Ovary (tissue), 9 donors: Measurements from ENCODE around the gene LRRTM4. TPM values are rescaled to one million over a fixed set of nuclear protein-coding genes. Genes with fewer than 3 reads are reported as not detected.

Source experiments
- DNase-seq, 5 donors: peaks; one replicate each; pipeline ENCODE4 v3.0.0-alpha.2; 2019 to 2020
- H3K27ac ChIP-seq, 2 donors: fragments of 200-600 bp; one replicate each; pipeline versions ENCODE4 v1.5.1 to v1.8.0; 2019 to 2022
- H3K27me3 ChIP-seq: fragments of 200-600 bp; one replicate; pipeline ENCODE4 v1.8.0; 2022
- H3K36me3 ChIP-seq: fragments of 200-600 bp; sonication (generic); one replicate; pipeline ENCODE4 v1.5.1; 2019
- H3K4me1 ChIP-seq: one replicate; pipeline ENCODE4 v1.8.1; 2013; ENCODE audit warnings: mild to moderate bottlenecking, moderate library complexity; ENCODE audit not compliant: insufficient read depth
- H3K4me3 ChIP-seq: fragments of 200-600 bp; sonication (generic); one replicate; pipeline ENCODE4 v1.5.1; 2017
- H3K9me3 ChIP-seq, 2 donors: fragments of 200-600 bp in 1 of 2; sonication (generic) in 1 of 2; one replicate each; pipeline versions ENCODE4 v1.5.1 to v1.8.1; 2013 to 2019; ENCODE audit warnings: mild to moderate bottlenecking in 1 of 2, moderate library complexity in 1 of 2
- CTCF ChIP-seq, 3 donors: fragments of 450-650 bp in 2 of 3; fragments of 200-600 bp in 1 of 3; IDR thresholded peaks; one replicate each; pipeline versions ENCODE4 v1.5.1 to v1.8.0; 2016 to 2022; ENCODE audit warnings: antibody characterized with exemption in 3 of 3, mild to moderate bottlenecking in 1 of 3
- EP300 ChIP-seq: sonication (generic); formaldehyde crosslinking; IDR thresholded peaks from one replicate; pipeline ENCODE4 v1.6.1; 2017; ENCODE audit warnings: antibody characterized with exemption
- POLR2A ChIP-seq: fragments of 450-650 bp; IDR thresholded peaks from one replicate; pipeline ENCODE4 v1.6.1; 2017; ENCODE audit warnings: antibody characterized with exemption, mild to moderate bottlenecking, moderate library complexity
- WGBS, 3 donors: extraction: QIAGEN DNeasy Blood & Tissue Kit in 1 of 3; methylation state at CpG; one replicate each; pipeline versions ENCODE4 v1.1.5 to v1.1.7; 2013 to 2017; 5-methylcytosine and 5-hydroxymethylcytosine counted together
- intact Hi-C, 4 donors: fragments of 100-400 bp; cut with DNase I; formaldehyde crosslinking; loops; one replicate each; pipeline versions ENCODE4 v1.11.0 to v1.15.1; 2022 to 2023
- polyA plus RNA-seq, 2 donors: library from polyadenylated mRNA; stranded (reverse); fragments of 200-250 nt in 1 of 2; fragments of 350-450 nt in 1 of 2; fragmentation: Illumina TruSeq in 1 of 2; extraction: RNeasy Lipid Tissue Mini Kit (QIAGEN cat#74804) in 1 of 2; gene quantifications; one replicate each; pipeline ENCODE4 v1.2.3, GENCODE V29; 2013 to 2014
- total RNA-seq, 7 donors: library from RNA; depleted of rRNA in 2 of 7; stranded (reverse); fragments of >200 nt in 2 of 7; fragmentation: NEBNext Ultra II Directional in 3 of 7; extraction: Animal tissue kit (Norgen Biotek cat#: 25700) in 3 of 7; gene quantifications; one replicate each; pipeline versions ENCODE4 v1.1.0 to v1.2.4, GENCODE V29; 2016 to 2023
- donor health status: DM: no; HTN: no; CAD: no; lungs with moderate emphysema.
- donor health status: DM: no; HTN: no; CAD: no.
- donor health status: Bipolar disorder and iron deficiency.
- donor health status: DM: yes; HTN: yes; CAD: no.
- donor health status: DM: no; HTN: no; CAD: no.
- donor health status: DM: yes; HTN: yes; CAD: no.

The LRRTM4 gene
- total and polyA plus RNA-seq, 9 donors: 0.01 to 2.2 (median 0.71) TPM; not detected in 2

GRCh38 chr2:77296791-77297190 lies 225.4 kb downstream of the LRRTM4 start:
- Histone ChIP-seq H3K27me3 (no peaks in the 10 kb centered on the region), H3K27ac (no peak overlapping the region), H3K9me3 (no peaks in the 10 kb centered on the region), H3K4me3 (no peak overlapping the region), H3K36me3 (no peaks in the 10 kb centered on the region), H3K4me1 (no peaks in the 10 kb centered on the region)
- WGBS, 3 donors: 82 to 85% (median 85%) methylated on average over 5 of the region's 5 CpGs
- TF ChIP-seq POLR2A: no peak
- TF ChIP-seq CTCF (IDR thresholded peaks at IDR 0.05): no peak
- TF ChIP-seq EP300: no peak
- intact Hi-C loops: no loop called here
- DNase-seq: no peak

- 48 to 59% (median 58%) methylated on average over 2 of the region's 2 CpGs for WGBS, 3 donors
- Histone ChIP-seq H3K4me3 (no peak overlapping the region), H3K9me3 (no peaks in the 10 kb centered on the region), H3K27me3 (no peaks in the 10 kb centered on the region), H3K36me3 (no peaks in the 10 kb centered on the region), H3K4me1 (no peaks in the 10 kb centered on the region), H3K27ac (no peak overlapping the region)
- TF ChIP-seq CTCF (IDR thresholded peaks at IDR 0.05): no peak
- no peak for TF ChIP-seq POLR2A
- no peak for TF ChIP-seq EP300
- DNase-seq: no peak
- intact Hi-C loops: no loop called here
These were observed 227.7 kb downstream of the LRRTM4 start for GRCh38 chr2:77294474-77294873.

GRCh38 chr2:77284353-77284752 lies 237.8 kb downstream of the LRRTM4 start:
- H3K4me1 ChIP-seq: no peaks in the 10 kb centered on the region
- no peak overlapping the region for H3K4me3 ChIP-seq
- no peaks in the 10 kb centered on the region for H3K27me3 ChIP-seq
- H3K36me3 ChIP-seq: no peaks in the 10 kb centered on the region
- no peak for DNase-seq
- no peak for TF ChIP-seq CTCF (IDR thresholded peaks at IDR 0.05)
- TF ChIP-seq EP300: no peak
- no peak for TF ChIP-seq POLR2A
- no peak overlapping the region for H3K27ac ChIP-seq
- no peaks in the 10 kb centered on the region for H3K9me3 ChIP-seq
- 30 to 58% (median 39%) methylated on average over 1 of the region's 1 CpG for WGBS, 3 donors
- intact Hi-C loops: no loop called here

GRCh38 chr2:77271262-77271661 lies 250.9 kb downstream of the LRRTM4 start:
- intact Hi-C loops: no loop called here
- TF ChIP-seq EP300 (no peak), CTCF (IDR thresholded peaks at IDR 0.05) (no peak), POLR2A (no peak)
- no peaks in the 10 kb centered on the region for H3K27me3 ChIP-seq
- H3K36me3 ChIP-seq: no peaks in the 10 kb centered on the region
- no peak for DNase-seq
- 92 to 97% (median 95%) methylated on average over 5 of the region's 5 CpGs for WGBS, 3 donors
- H3K27ac ChIP-seq: no peak overlapping the region
- no peaks in the 10 kb centered on the region for H3K4me1 ChIP-seq
- H3K9me3 ChIP-seq: no peaks in the 10 kb centered on the region
- H3K4me3 ChIP-seq: no peak overlapping the region

- Histone ChIP-seq H3K27me3 (no peaks in the 10 kb centered on the region), H3K36me3 (no peaks in the 10 kb centered on the region), H3K9me3 (no peaks in the 10 kb centered on the region), H3K4me3 (no peak overlapping the region), H3K27ac (no peak overlapping the region), H3K4me1 (no peaks in the 10 kb centered on the region)
- 85 to 90% (median 89%) methylated on average over 3 of the region's 3 CpGs for WGBS, 3 donors
- DNase-seq: no peak
- intact Hi-C loops: no loop called here
- TF ChIP-seq POLR2A (no peak), CTCF (IDR thresholded peaks at IDR 0.05) (no peak), EP300 (no peak)
These were observed 251.7 kb downstream of the LRRTM4 start for GRCh38 chr2:77270433-77270832.
